ENCODE data around the gene ABITRAM. TPM values are rescaled to one million over a fixed set of nuclear protein-coding genes. Genes with fewer than 3 reads are reported as not detected.

ABITRAM gene
- total and polyA plus RNA-seq, 2 donors (not counting 3 experiments of a cell fraction or from before 2014, with no cell fraction given) = 8.8 to 10.6 TPM

DNA sequence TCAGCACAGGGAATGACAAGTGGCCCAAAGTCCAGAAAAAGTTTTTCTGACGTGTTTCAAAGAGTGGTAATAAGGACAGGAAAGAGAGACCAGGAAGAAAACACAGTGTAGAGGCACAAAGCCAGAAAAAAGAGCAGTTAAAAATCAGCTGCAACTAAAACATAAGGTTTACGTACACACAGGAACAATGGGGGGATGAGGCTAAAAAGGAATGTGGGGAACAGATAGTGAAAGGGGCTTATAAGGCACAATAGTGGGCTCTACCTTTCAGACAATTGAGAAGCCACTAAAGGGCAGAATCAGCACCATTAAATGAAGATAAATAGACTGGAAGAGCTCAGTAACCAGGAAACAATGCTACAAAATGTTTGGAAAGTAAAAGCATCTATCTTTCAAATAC lies 5.8 kb upstream of the ABITRAM start:
- ChIA-PET CTCF (interaction anchor here (1.3 kb wide), 1 partner anchor 26 kb away, joined by 4 read pairs; no protein-coding TSS in a partner anchor), POLR2A (no interaction called here)
- no peak overlapping the region for H3K9ac ChIP-seq (replicated peaks; ENCODE audit: extremely low read depth, insufficient read depth, low read length)
- H3K4me2 ChIP-seq (ENCODE audit: insufficient read depth, low read length) = no peak overlapping the region
- dilution Hi-C loops (cut with MboI; ENCODE audit: extremely low pct_ligation_motif_present, low sequenced_read_pairs) (no loop called here), intact Hi-C loops (cut with micrococcal nuclease) (no loop called here)
- H2AFZ ChIP-seq (ENCODE audit: low read depth, low read length) = no peak overlapping the region
- H3K27ac ChIP-seq (ENCODE audit: insufficient read depth, low read depth, low read length) = no peak overlapping the region
- BruUV-seq (replicated peaks) = no TSS peak
- FAIRE-seq = no peak
- H3K9me1 ChIP-seq (replicated peaks; ENCODE audit: control insufficient read depth, extremely low read depth, insufficient read depth, low read length) = no peaks in the 10 kb centered on the region
- H3K27me3 ChIP-seq (ENCODE audit: control insufficient read depth in 2 of 2, insufficient read depth in 2 of 2, low read length in 2 of 2) = no peaks in the 10 kb centered on the region
- peaks cover 7% of the 10 kb centered on the region for H3K4me1 ChIP-seq (ENCODE audit: control insufficient read depth, extremely low read depth, insufficient read depth, low read length)
- no peaks in the 10 kb centered on the region for H4K20me1 ChIP-seq (replicated peaks; ENCODE audit: control insufficient read depth, extremely low read depth, insufficient read depth, low read length)
- peaks cover 13% of the 10 kb centered on the region for H3K79me2 ChIP-seq (ENCODE audit: control insufficient read depth, insufficient read depth, low read length)
- no peaks in the 10 kb centered on the region for H3K9me3 ChIP-seq (replicated peaks; ENCODE audit: control insufficient read depth, insufficient read depth, low read length)
- no peak for DNase-seq (ENCODE audit: low read depth, low spot score)
- no peak for TF ChIP-seq GATA2 (IDR thresholded peaks at IDR 0.05; ENCODE audit: insufficient read depth, insufficient read length, low read depth, low read length)
- TF ChIP-seq CTCF (IDR thresholded peaks at IDR 0.05; ENCODE audit: extremely low read depth in 1 of 2, insufficient read depth in 1 of 2, low read depth in 1 of 2, low read length in 2 of 2) = no peak
- TF ChIP-seq, protein P1, sequence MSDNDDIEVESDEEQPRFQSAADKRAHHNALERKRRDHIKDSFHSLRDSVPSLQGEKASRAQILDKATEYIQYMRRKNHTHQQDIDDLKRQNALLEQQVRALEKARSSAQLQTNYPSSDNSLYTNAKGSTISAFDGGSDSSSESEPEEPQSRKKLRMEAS (IDR thresholded peaks at IDR 0.05; ENCODE audit: insufficient read depth, insufficient read length) = no peak
- no peak for TF ChIP-seq POLR2AphosphoS5 (IDR thresholded peaks at IDR 0.05; ENCODE audit: insufficient read depth, low read depth, low read length)
- no peak for TF ChIP-seq MYC (IDR thresholded peaks at IDR 0.05; ENCODE audit: low read depth, low read length)
- TF ChIP-seq FOS (IDR thresholded peaks at IDR 0.05; ENCODE audit: borderline replicate concordance, insufficient read depth, low read length) = no peak
- TF ChIP-seq POLR2A (IDR thresholded peaks at IDR 0.05; ENCODE audit: low read depth, low read length) = no peak
- no peak for TF ChIP-seq JUN (IDR thresholded peaks at IDR 0.05; ENCODE audit: borderline replicate concordance, insufficient read depth, insufficient read length, low read depth)
- no peak for TF ChIP-seq EZH2 (IDR thresholded peaks at IDR 0.05; ENCODE audit: borderline replicate concordance, low read depth, low read length, severe bottlenecking)
- no peak overlapping the region for H3K4me3 ChIP-seq (replicated peaks in 1 of 3; ENCODE audit: insufficient read depth in 1 of 3, low read depth in 1 of 3, low read length in 3 of 3)
- peaks cover 7 to 14% of the 10 kb centered on the region in 2 experiments for H3K36me3 ChIP-seq (ENCODE audit: control insufficient read depth in 2 of 2, extremely low read depth in 1 of 2, insufficient read depth in 2 of 2, low read length in 2 of 2)
